ENCODE measurements around the gene ARHGEF1.

ARHGEF1 gene

GRCh38 chr19:41920882-41921576, 38.0 kb downstream of the ARHGEF1 start:
- DNase-seq = no peak

- no peak for DNase-seq
Measured at GRCh38 chr19:41921577-41922576, 38.9 kb downstream of the ARHGEF1 start.

- no peak for DNase-seq
Measured at GRCh38 chr19:41922585-41922984, 39.6 kb downstream of the ARHGEF1 start.

GRCh38 chr19:41923045-41923788, 40.2 kb downstream of the ARHGEF1 start:
- DNase-seq = no peak

GRCh38 chr19:41924151-41925145, 41.5 kb downstream of the ARHGEF1 start:
- DNase-seq = no peak

GRCh38 chr19:41925208-41926003, 42.4 kb downstream of the ARHGEF1 start:
- DNase-seq = no peak

GRCh38 chr19:41926028-41926762, 43.2 kb downstream of the ARHGEF1 start:
- no peak for DNase-seq

GRCh38 chr19:41926763-41927496, 43.9 kb downstream of the ARHGEF1 start:
- DNase-seq = no peak

GRCh38 chr19:41927497-41928192, 44.7 kb downstream of the ARHGEF1 start:
- DNase-seq = peak; percentile 12

- peak; percentile 29 for DNase-seq
Measured at GRCh38 chr19:41928221-41928683, 45.3 kb downstream of the ARHGEF1 start, which contains the start of gene ERFL. Gene ERFL, minus strand, starts transcription at chr19:41928449. Its CDS starts 15,530 bp downstream, at chr19:41912919.

GRCh38 chr19:41928754-41929535, 46.0 kb downstream of the ARHGEF1 start:
- DNase-seq = peak; percentile 35

GRCh38 chr19:41929536-41930071, 46.6 kb downstream of the ARHGEF1 start:
- no peak for DNase-seq

- no peak for DNase-seq
Measured at GRCh38 chr19:41930322-41930722, 47.3 kb downstream of the ARHGEF1 start.

GRCh38 chr19:41930926-41931592, 48.1 kb downstream of the ARHGEF1 start:
- no peak for DNase-seq

- no peak for DNase-seq
Measured at GRCh38 chr19:41932259-41932719, 49.3 kb downstream of the ARHGEF1 start.

- no peak for DNase-seq
Measured at GRCh38 chr19:41932720-41933332, 49.8 kb downstream of the ARHGEF1 start.
